HCT116 (cell line): ENCODE results near the gene ETHE1. TPM values are rescaled to one million over a fixed set of nuclear protein-coding genes. Genes with fewer than 3 reads are reported as not detected.

Source experiments
- ATAC-seq: fragments of 200-7000 bp; cut with Tn5 transposase; 2 replicates; pipeline ENCODE4 v1.9.1; 2020; ENCODE audit warnings: mild to moderate bottlenecking, moderate library complexity
- BruUV-seq: library from RNA; stranded (reverse); fragments of 400-500 nt; replicated peaks from 2 replicates; lab custom pipeline; 2021; lab: Mats Ljungman, UMichigan
- CTCF ChIA-PET: fragments of 300-600 bp; sonication (Branson Sonifier 250); formaldehyde crosslinking; loops from one replicate; lab custom pipeline; 2021; ENCODE audit warnings: antibody characterized with exemption; lab: Charles Lee
- POLR2A ChIA-PET: fragments of 300-600, 350-600 bp; sonication (Branson Sonifier 250); formaldehyde crosslinking; loops from one replicate; lab custom pipeline; 2021; ENCODE audit warnings: antibody characterized with exemption; lab: Charles Lee
- RAD21 ChIA-PET, 2 experiments: fragments of 300-600 bp; sonication (Branson Sonifier 250); formaldehyde crosslinking; loops; one replicate each; lab custom pipeline; 2023; ENCODE audit warnings: low total read pairs in 2 of 2; ENCODE audit not compliant: uncharacterized antibody in 2 of 2, unreplicated experiment in 2 of 2, low non-redundant PET in 1 of 2; lab: Charles Lee
- DNase-seq: peaks from one replicate; pipeline ENCODE4 v3.0.0-alpha.2; 2010; ENCODE audit warnings: low read depth, low spot score
- H2AFZ ChIP-seq: fragments of 200-600 bp; shearing (Covaris generic), sonication (generic); 2 replicates; pipeline ENCODE4 v1.6.1; 2017; ENCODE audit warnings: low read depth, mixed run types, mixed read lengths, antibody characterized with exemption, low read length; ENCODE audit not compliant: poor library complexity, severe bottlenecking
- H3K27ac ChIP-seq: 2 replicates; pipeline ENCODE4 v1.5.1; 2012; ENCODE audit warnings: low read depth, low read length
- H3K27me3 ChIP-seq: fragments of 200-600 bp; sonication (generic); 2 replicates; pipeline ENCODE4 v1.6.1; 2016; ENCODE audit warnings: mixed run types, low read length, mixed read lengths; ENCODE audit not compliant: insufficient read depth
- H3K36me3 ChIP-seq, 2 experiments: fragments of 200-500 bp in 1 of 2; fragments of 200-600 bp in 1 of 2; sonication (Bioruptor generic) in 1 of 2; sonication (generic) in 1 of 2; 2 replicates each; pipeline versions ENCODE4 v1.5.1 to v1.6.1; 2014 to 2016; ENCODE audit warnings: low read length in 2 of 2, inconsistent platforms in 1 of 2, mixed read lengths in 1 of 2, mixed run types in 1 of 2; ENCODE audit not compliant: insufficient read depth in 2 of 2, control insufficient read depth in 1 of 2
- H3K4me1 ChIP-seq, 2 experiments: fragments of 200-600 bp in 1 of 2; sonication (generic) in 1 of 2; 2 replicates each; pipeline versions ENCODE4 v1.5.1 to v1.6.1; 2012 to 2017; ENCODE audit warnings: low read length in 2 of 2, inconsistent platforms in 1 of 2, mild to moderate bottlenecking in 1 of 2, mixed read lengths in 1 of 2, mixed run types in 1 of 2, moderate library complexity in 1 of 2; ENCODE audit not compliant: insufficient read depth in 2 of 2, control insufficient read depth in 1 of 2
- H3K4me2 ChIP-seq: fragments of 200-600 bp; sonication (generic); 2 replicates; pipeline ENCODE4 v1.6.1; 2017; ENCODE audit warnings: mixed run types, low read length, mixed read lengths
- H3K4me3 ChIP-seq, 2 experiments: fragments of 200-600 bp in 1 of 2; sonication (generic) in 1 of 2; replicated peaks in 1 of 2; 2 replicates each; pipeline ENCODE4 v1.5.1; 2011 to 2016; ENCODE audit warnings: low read length in 2 of 2, control low read depth in 1 of 2, low read depth in 1 of 2, mild to moderate bottlenecking in 1 of 2, mixed read lengths in 1 of 2, mixed run types in 1 of 2
- H3K79me2 ChIP-seq: fragments of 200-600 bp; sonication (generic); 2 replicates; pipeline ENCODE4 v1.6.1; 2017; ENCODE audit warnings: mild to moderate bottlenecking, mixed run types, low read length, moderate library complexity, mixed read lengths; ENCODE audit not compliant: insufficient read depth
- H3K9ac ChIP-seq: fragments of 200-600 bp; sonication (generic); 2 replicates; pipeline ENCODE4 v1.6.1; 2016; ENCODE audit warnings: low read length, mixed read lengths
- H3K9me2 ChIP-seq: fragments of 200-600 bp; sonication (generic), shearing (Covaris generic); 2 replicates; pipeline ENCODE4 v1.6.1; 2017; ENCODE audit warnings: mixed run types, mild to moderate bottlenecking, moderate library complexity; ENCODE audit not compliant: insufficient read depth
- H3K9me3 ChIP-seq, 2 experiments: fragments of 200-500 bp in 1 of 2; fragments of 200-600 bp in 1 of 2; sonication (Bioruptor generic) in 1 of 2; sonication (generic) in 1 of 2; 2 replicates each; pipeline ENCODE4 v1.6.1; 2014 to 2017; ENCODE audit warnings: low read length in 2 of 2, mixed read lengths in 2 of 2, inconsistent platforms in 1 of 2, low read depth in 1 of 2, mild to moderate bottlenecking in 1 of 2, mixed run types in 1 of 2, moderate library complexity in 1 of 2; ENCODE audit not compliant: control insufficient read depth in 1 of 2, insufficient read depth in 1 of 2
- H4K20me1 ChIP-seq: fragments of 200-600 bp; sonication (generic), shearing (Covaris generic); 2 replicates; pipeline ENCODE4 v1.6.1; 2017; ENCODE audit warnings: mixed run types, mild to moderate bottlenecking, moderate library complexity; ENCODE audit not compliant: insufficient read depth
- CEBPB ChIP-seq: IDR thresholded peaks from 2 replicates; pipeline ENCODE4 v1.6.1; 2012; ENCODE audit warnings: low read depth
- ELF1 ChIP-seq: IDR thresholded peaks from 2 replicates; pipeline ENCODE4 v1.6.1; 2012; ENCODE audit warnings: low read depth, borderline replicate concordance
- EZH2 ChIP-seq: fragments of 200-600 bp; sonication (generic); IDR thresholded peaks from 2 replicates; pipeline ENCODE4 v1.6.1; 2017; ENCODE audit warnings: antibody characterized with exemption, mixed run types
- EZH2phosphoT487 ChIP-seq: fragments of 200-600 bp; IDR thresholded peaks from 2 replicates; pipeline ENCODE4 v1.6.1; 2018; ENCODE audit warnings: antibody characterized with exemption, borderline replicate concordance
- FOSL1 ChIP-seq: IDR thresholded peaks from 2 replicates; pipeline ENCODE4 v1.6.1; 2012; ENCODE audit warnings: low read depth
- JUND ChIP-seq: IDR thresholded peaks from 2 replicates; pipeline ENCODE4 v1.6.1; 2012
- POLR2A ChIP-seq: IDR thresholded peaks from 2 replicates; pipeline ENCODE4 v1.7.0; 2011; ENCODE audit warnings: borderline replicate concordance; ENCODE audit not compliant: insufficient read depth, insufficient read length; ENCODE audit errors: extremely low read depth
- POLR2AphosphoS5 ChIP-seq: IDR thresholded peaks from 2 replicates; pipeline ENCODE4 v1.6.1; 2011; ENCODE audit warnings: mild to moderate bottlenecking, low read depth, low read length, moderate library complexity
- SIN3A ChIP-seq: IDR thresholded peaks from 2 replicates; pipeline ENCODE4 v1.6.1; 2012; ENCODE audit warnings: low read depth
- SP1 ChIP-seq: IDR thresholded peaks from 2 replicates; pipeline ENCODE4 v1.6.1; 2012; ENCODE audit warnings: low read depth
- SRF ChIP-seq: IDR thresholded peaks from 2 replicates; pipeline ENCODE4 v1.6.1; 2012; ENCODE audit warnings: low read depth
- TCF7L2 ChIP-seq: IDR thresholded peaks from 2 replicates; pipeline ENCODE4 v1.7.0; 2011; ENCODE audit warnings: borderline replicate concordance, inconsistent platforms; ENCODE audit not compliant: insufficient read depth, insufficient read length; ENCODE audit errors: extremely low read depth
- YY1 ChIP-seq: IDR thresholded peaks from 2 replicates; pipeline ENCODE4 v1.6.1; 2011; ENCODE audit warnings: low read length, low read depth, moderate library complexity, mild to moderate bottlenecking; ENCODE audit not compliant: insufficient replicate concordance; ENCODE audit errors: extremely low read depth
- ZFX ChIP-seq: fragments of 450-650 bp; IDR thresholded peaks from 2 replicates; pipeline ENCODE4 v1.6.1; 2017
- intact Hi-C: fragments of 100-400 bp; cut with micrococcal nuclease; formaldehyde crosslinking; loops from 2 replicates; pipeline ENCODE4 v1.10.0; 2022
- total RNA-seq: library from RNA; stranded (reverse); gene quantifications from one replicate; pipeline ENCODE4 v1.2.1, GENCODE V29; 2021; ENCODE audit not compliant: unreplicated experiment
- TF ChIP-seq, protein P1 (sequence below): IDR thresholded peaks from 2 replicates; pipeline ENCODE4 v1.6.1; 2012
- TF ChIP-seq, protein P2 (sequence below), 3 experiments: fragments of 200-600 bp in 1 of 3; sonication (generic) in 1 of 3; IDR thresholded peaks in 2 of 3; conservative IDR thresholded peaks in 1 of 3; 2 replicates each; pipeline ENCODE4 v1.5.1; 2012 to 2017; ENCODE audit warnings: low read depth in 2 of 3, low read length in 2 of 3, antibody characterized with exemption in 1 of 3, borderline replicate concordance in 1 of 3, control low read depth in 1 of 3, mild to moderate bottlenecking in 1 of 3, mixed read lengths in 1 of 3, mixed run types in 1 of 3, moderate library complexity in 1 of 3; ENCODE audit not compliant: insufficient read depth in 1 of 3
- TF ChIP-seq, protein P3 (sequence below): IDR thresholded peaks from 2 replicates; pipeline ENCODE4 v1.6.1; 2012; ENCODE audit warnings: low read depth
- TF ChIP-seq, protein P4 (sequence below): IDR thresholded peaks from 2 replicates; pipeline ENCODE4 v1.6.1; 2011; ENCODE audit warnings: mild to moderate bottlenecking, low read length, moderate library complexity; ENCODE audit not compliant: insufficient replicate concordance; ENCODE audit errors: extremely low read depth

The ETHE1 gene
- total RNA-seq, 1 experiment from 2014 or later = 64.3 TPM

DNA sequence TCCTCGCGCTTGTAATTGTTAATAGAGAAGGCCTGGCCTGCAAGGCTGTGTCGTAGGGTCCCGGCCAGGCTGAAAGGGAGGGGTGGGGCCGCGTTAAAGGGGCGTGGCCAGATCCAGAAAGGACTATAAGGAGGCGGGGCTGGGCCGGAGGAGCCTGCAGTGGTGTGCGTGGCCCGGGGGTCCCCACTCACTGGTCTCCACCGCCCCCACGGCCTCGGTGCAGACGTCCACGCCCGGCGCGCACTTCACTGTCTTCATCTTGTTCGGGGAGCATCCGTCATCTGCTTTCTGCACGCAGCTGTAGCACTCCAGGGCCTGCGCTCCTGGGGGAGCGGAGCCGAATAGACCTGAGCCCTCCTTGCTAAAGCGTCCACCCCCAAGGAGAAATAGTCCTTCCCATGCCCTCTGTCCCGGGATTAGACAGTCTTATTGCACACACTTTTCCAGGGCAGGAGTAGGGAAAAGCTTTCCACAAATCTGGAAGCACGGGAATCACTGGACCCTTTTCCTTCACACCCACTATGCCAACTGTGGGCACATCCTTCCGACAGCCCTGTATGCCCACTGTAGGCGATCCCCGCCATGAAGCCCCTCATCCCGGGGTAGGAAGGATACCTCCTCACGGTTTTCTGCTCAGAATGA lies 62.7 kb downstream of the ETHE1 start:
- BruUV-seq = no TSS peak
- Histone ChIP-seq H2AFZ (peak overlapping the region; percentile 92), H3K4me3 (peak overlapping the region; percentile 60 to 73), H3K9ac (peak overlapping the region; percentile 65), H3K9me2 (no peaks in the 10 kb centered on the region), H3K27me3 (no peaks in the 10 kb centered on the region), H3K79me2 (no peaks in the 10 kb centered on the region), H3K36me3 (no peaks in the 10 kb centered on the region), H3K4me2 (peak overlapping the region; percentile 100), H4K20me1 (no peaks in the 10 kb centered on the region), H3K27ac (peak overlapping the region; percentile 26; the same call in 1 of the 2 replicates), H3K9me3 (no peaks in the 10 kb centered on the region), H3K4me1 (peaks cover 22 to 61% of the 10 kb centered on the region in 2 experiments)
- CTCF ChIA-PET = interaction anchor here (1.2 to 3.0 kb wide), 5 partner anchors 11 to 56 kb away, joined by 4 to 19 read pairs (median 4); no protein-coding TSS in a partner anchor
- POLR2A ChIA-PET = interaction anchor here (1.2 to 1.8 kb wide), 5 partner anchors 11 to 204 kb away, joined by 3 to 8 read pairs (median 5); partner anchors contain the start of gene ZNF575
- intact Hi-C loops = no loop called here
- ATAC-seq (peak; percentile 53), DNase-seq (no peak)
- TF ChIP-seq, protein P1, sequence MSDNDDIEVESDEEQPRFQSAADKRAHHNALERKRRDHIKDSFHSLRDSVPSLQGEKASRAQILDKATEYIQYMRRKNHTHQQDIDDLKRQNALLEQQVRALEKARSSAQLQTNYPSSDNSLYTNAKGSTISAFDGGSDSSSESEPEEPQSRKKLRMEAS = no peak
- TF ChIP-seq, protein P2, sequence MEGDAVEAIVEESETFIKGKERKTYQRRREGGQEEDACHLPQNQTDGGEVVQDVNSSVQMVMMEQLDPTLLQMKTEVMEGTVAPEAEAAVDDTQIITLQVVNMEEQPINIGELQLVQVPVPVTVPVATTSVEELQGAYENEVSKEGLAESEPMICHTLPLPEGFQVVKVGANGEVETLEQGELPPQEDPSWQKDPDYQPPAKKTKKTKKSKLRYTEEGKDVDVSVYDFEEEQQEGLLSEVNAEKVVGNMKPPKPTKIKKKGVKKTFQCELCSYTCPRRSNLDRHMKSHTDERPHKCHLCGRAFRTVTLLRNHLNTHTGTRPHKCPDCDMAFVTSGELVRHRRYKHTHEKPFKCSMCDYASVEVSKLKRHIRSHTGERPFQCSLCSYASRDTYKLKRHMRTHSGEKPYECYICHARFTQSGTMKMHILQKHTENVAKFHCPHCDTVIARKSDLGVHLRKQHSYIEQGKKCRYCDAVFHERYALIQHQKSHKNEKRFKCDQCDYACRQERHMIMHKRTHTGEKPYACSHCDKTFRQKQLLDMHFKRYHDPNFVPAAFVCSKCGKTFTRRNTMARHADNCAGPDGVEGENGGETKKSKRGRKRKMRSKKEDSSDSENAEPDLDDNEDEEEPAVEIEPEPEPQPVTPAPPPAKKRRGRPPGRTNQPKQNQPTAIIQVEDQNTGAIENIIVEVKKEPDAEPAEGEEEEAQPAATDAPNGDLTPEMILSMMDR (IDR thresholded peaks at IDR 0.05 in 2 of 3, conservative IDR thresholded peaks at IDR 0.05 in 1 of 3; ENCODE audit: borderline replicate concordance in 1 of 3, insufficient read depth in 1 of 3, low read depth in 2 of 3, low read length in 2 of 3) = no peak
- TF ChIP-seq EZH2 = no peak
- TF ChIP-seq TCF7L2 = no peak
- no peak for TF ChIP-seq POLR2AphosphoS5
- TF ChIP-seq CEBPB = no peak
- TF ChIP-seq, protein P3, sequence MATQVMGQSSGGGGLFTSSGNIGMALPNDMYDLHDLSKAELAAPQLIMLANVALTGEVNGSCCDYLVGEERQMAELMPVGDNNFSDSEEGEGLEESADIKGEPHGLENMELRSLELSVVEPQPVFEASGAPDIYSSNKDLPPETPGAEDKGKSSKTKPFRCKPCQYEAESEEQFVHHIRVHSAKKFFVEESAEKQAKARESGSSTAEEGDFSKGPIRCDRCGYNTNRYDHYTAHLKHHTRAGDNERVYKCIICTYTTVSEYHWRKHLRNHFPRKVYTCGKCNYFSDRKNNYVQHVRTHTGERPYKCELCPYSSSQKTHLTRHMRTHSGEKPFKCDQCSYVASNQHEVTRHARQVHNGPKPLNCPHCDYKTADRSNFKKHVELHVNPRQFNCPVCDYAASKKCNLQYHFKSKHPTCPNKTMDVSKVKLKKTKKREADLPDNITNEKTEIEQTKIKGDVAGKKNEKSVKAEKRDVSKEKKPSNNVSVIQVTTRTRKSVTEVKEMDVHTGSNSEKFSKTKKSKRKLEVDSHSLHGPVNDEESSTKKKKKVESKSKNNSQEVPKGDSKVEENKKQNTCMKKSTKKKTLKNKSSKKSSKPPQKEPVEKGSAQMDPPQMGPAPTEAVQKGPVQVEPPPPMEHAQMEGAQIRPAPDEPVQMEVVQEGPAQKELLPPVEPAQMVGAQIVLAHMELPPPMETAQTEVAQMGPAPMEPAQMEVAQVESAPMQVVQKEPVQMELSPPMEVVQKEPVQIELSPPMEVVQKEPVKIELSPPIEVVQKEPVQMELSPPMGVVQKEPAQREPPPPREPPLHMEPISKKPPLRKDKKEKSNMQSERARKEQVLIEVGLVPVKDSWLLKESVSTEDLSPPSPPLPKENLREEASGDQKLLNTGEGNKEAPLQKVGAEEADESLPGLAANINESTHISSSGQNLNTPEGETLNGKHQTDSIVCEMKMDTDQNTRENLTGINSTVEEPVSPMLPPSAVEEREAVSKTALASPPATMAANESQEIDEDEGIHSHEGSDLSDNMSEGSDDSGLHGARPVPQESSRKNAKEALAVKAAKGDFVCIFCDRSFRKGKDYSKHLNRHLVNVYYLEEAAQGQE = no peak
- TF ChIP-seq FOSL1 = no peak
- TF ChIP-seq, protein P4, sequence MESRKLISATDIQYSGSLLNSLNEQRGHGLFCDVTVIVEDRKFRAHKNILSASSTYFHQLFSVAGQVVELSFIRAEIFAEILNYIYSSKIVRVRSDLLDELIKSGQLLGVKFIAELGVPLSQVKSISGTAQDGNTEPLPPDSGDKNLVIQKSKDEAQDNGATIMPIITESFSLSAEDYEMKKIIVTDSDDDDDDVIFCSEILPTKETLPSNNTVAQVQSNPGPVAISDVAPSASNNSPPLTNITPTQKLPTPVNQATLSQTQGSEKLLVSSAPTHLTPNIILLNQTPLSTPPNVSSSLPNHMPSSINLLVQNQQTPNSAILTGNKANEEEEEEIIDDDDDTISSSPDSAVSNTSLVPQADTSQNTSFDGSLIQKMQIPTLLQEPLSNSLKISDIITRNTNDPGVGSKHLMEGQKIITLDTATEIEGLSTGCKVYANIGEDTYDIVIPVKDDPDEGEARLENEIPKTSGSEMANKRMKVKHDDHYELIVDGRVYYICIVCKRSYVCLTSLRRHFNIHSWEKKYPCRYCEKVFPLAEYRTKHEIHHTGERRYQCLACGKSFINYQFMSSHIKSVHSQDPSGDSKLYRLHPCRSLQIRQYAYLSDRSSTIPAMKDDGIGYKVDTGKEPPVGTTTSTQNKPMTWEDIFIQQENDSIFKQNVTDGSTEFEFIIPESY = no peak
- TF ChIP-seq ZFX = no peak
- no peak for TF ChIP-seq POLR2A
- no peak for TF ChIP-seq SIN3A
- no peak; the same call in 1 of the 2 replicates for TF ChIP-seq SP1
- TF ChIP-seq SRF = no peak
- TF ChIP-seq YY1 = no peak
- no peak for TF ChIP-seq ELF1
- no peak for TF ChIP-seq EZH2phosphoT487
- TF ChIP-seq JUND = no peak
- RAD21 ChIA-PET = interaction anchor here in 1 of 2 experiments (0.9 kb wide), 1 partner anchor 40 kb away, joined by 3 read pairs; the partner anchor contains the start of gene PHLDB3
